22Rv1 (cell line): ENCODE measurements around the gene CREG2.

ENCODE experiments used
- ZFX ChIP-seq: fragments of 450-650 bp; IDR thresholded peaks from 2 replicates; pipeline ENCODE4 v1.6.1; 2017; ENCODE audit warnings: antibody characterized with exemption, borderline replicate concordance
- TF ChIP-seq, protein P1 (sequence below): fragments of 450-650 bp; IDR thresholded peaks from 2 replicates; pipeline ENCODE4 v1.5.1; 2017; ENCODE audit warnings: mild to moderate bottlenecking

DNA sequence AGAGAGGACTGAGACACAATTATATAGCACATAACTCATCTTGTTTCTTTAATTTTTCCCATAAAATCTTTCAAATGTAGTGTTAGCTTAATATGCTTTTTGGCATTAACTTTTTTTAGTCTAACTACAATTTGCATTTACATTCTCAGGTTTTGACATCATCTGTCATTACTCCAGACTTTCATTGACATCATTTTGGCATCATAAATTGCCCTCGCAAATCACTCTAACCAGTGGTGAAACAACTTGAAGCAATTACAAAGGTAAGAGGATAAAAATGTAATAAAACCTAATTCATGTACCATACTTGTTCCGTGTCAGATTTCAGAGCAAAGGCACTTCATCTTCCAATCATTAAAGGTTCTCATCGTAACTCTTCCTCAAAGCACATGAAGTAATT is 46.2 kb upstream of the CREG2 start:
- TF ChIP-seq, protein P1, sequence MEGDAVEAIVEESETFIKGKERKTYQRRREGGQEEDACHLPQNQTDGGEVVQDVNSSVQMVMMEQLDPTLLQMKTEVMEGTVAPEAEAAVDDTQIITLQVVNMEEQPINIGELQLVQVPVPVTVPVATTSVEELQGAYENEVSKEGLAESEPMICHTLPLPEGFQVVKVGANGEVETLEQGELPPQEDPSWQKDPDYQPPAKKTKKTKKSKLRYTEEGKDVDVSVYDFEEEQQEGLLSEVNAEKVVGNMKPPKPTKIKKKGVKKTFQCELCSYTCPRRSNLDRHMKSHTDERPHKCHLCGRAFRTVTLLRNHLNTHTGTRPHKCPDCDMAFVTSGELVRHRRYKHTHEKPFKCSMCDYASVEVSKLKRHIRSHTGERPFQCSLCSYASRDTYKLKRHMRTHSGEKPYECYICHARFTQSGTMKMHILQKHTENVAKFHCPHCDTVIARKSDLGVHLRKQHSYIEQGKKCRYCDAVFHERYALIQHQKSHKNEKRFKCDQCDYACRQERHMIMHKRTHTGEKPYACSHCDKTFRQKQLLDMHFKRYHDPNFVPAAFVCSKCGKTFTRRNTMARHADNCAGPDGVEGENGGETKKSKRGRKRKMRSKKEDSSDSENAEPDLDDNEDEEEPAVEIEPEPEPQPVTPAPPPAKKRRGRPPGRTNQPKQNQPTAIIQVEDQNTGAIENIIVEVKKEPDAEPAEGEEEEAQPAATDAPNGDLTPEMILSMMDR, result no peak
- TF ChIP-seq ZFX, result no peak
